ENCODE results near the gene CDC73.
"Not testable (repeated sequence)": the region's sequence is repeated elsewhere in the genome, so short reads cannot be mapped to it uniquely, and the experiment has no call there.

The CDC73 gene

GRCh38 chr1:193270996-193271395 lies 149.2 kb downstream of the CDC73 start:
- DNase-seq (ENCODE audit: insufficient read length, low spot score): no peak
- no peak for TF ChIP-seq CTCF (IDR thresholded peaks at IDR 0.05; ENCODE audit: insufficient read depth, missing control alignments)
- FAIRE-seq: no peak

GRCh38 chr1:193275773-193276172 lies 153.9 kb downstream of the CDC73 start:
- FAIRE-seq (no peak), DNase-seq (ENCODE audit: insufficient read length, low spot score) (no peak)
- no peak for TF ChIP-seq CTCF (IDR thresholded peaks at IDR 0.05; ENCODE audit: insufficient read depth, missing control alignments)

- no peak for TF ChIP-seq CTCF (IDR thresholded peaks at IDR 0.05; ENCODE audit: insufficient read depth, missing control alignments)
- FAIRE-seq (no peak), DNase-seq (ENCODE audit: insufficient read length, low spot score) (no peak)
Measured at GRCh38 chr1:193278968-193279367, 157.1 kb downstream of the CDC73 start.

DNA sequence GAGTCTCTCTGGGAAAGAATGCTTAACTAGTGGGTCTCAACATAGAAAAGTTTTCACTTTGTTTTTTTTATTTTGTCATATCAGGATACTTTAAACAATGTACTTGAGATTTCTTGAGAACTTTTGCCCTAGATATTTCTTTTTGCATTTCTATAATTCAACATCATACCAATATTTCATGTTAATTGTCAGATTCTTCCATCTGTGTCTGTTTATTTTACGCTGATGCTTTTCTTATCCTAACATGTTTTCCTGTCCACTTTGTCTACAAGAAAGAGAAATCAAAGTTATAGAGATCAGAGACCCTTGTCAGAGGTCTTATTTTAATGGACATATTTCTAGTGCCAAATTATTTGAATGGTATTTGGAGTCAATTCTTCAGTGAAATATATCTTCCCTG lies 160.1 kb downstream of the CDC73 start:
- no peak for TF ChIP-seq CTCF (IDR thresholded peaks at IDR 0.05; ENCODE audit: insufficient read depth, missing control alignments)
- DNase-seq (ENCODE audit: insufficient read length, low spot score): no peak
- peak; percentile 16 for FAIRE-seq

GRCh38 chr1:193283016-193283415 lies 161.2 kb downstream of the CDC73 start:
- no peak for FAIRE-seq
- DNase-seq (ENCODE audit: insufficient read length, low spot score): no peak
- no peak for TF ChIP-seq CTCF (IDR thresholded peaks at IDR 0.05; ENCODE audit: insufficient read depth, missing control alignments)

GRCh38 chr1:193284219-193284618 lies 162.4 kb downstream of the CDC73 start:
- no peak for TF ChIP-seq CTCF (IDR thresholded peaks at IDR 0.05; ENCODE audit: insufficient read depth, missing control alignments)
- DNase-seq (ENCODE audit: insufficient read length, low spot score): no peak
- no peak for FAIRE-seq

- TF ChIP-seq CTCF (IDR thresholded peaks at IDR 0.05; ENCODE audit: insufficient read depth, missing control alignments): no peak
- DNase-seq (ENCODE audit: insufficient read length, low spot score): no peak
- FAIRE-seq: no peak
Measured at GRCh38 chr1:193285641-193286040, 163.8 kb downstream of the CDC73 start.

DNA sequence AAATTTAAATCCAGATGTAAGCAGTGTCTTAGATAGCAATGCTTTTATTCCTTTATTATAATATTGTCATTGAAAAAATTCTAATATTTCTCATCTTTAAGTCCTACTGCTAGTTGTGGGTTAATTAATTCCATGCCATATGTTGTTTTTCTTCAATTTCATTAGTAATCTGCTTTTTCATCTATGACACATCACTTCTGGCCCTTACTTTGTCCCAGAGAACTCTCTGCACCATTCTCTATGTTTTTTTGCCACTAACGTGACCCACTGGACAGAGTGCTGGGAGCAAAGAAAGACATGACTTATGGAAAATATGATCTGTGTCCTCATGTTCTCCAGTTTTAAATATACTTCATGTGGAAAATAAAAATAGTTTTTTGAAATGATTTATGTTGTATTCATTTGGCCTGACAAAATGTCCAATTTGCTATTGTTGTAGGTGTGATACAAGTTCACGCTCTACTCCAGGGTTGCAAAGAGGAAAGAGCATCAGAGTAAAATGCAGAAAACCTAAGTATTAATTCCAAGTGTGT lies 166.8 kb downstream of the CDC73 start:
- not testable (repeated sequence) for DNase-seq (ENCODE audit: insufficient read length, low spot score)
- FAIRE-seq: peak; percentile 58

Data from D721Med (cell line).